Stimulated activated CD4-positive, alpha-beta T cell treated with anti-CD3 and anti-CD28 coated beads, Interleukin-15, amount 100 ng/mL, for 24 hours (primary cell): ENCODE results near the gene ANKRD60.

Experiments
- DNase-seq: peaks from one replicate; pipeline ENCODE4 v3.0.0-alpha.2; 2020

ANKRD60 gene

GRCh38 chr20:58228484-58229197 is at the start of gene ANKRD60:
ANKRD60 (minus strand) TSS chr20:58228653; CDS start chr20:58228653, 0 bp downstream.
- peak; percentile 61 for DNase-seq

- no peak for DNase-seq
These were observed 49.4 kb upstream of the ANKRD60 start for GRCh38 chr20:58277578-58278472.

- no peak for DNase-seq
These were observed 48.7 kb upstream of the ANKRD60 start for GRCh38 chr20:58277107-58277506.

- no peak for DNase-seq
These were observed 45.9 kb upstream of the ANKRD60 start for GRCh38 chr20:58274384-58274783.

GRCh38 chr20:58271606-58272351 is 43.3 kb upstream of the ANKRD60 start:
- peak; percentile 69 for DNase-seq

- no peak for DNase-seq
These were observed 40.6 kb upstream of the ANKRD60 start for GRCh38 chr20:58268936-58269619.

GRCh38 chr20:58268421-58268821 is 40.0 kb upstream of the ANKRD60 start:
- DNase-seq: no peak

- DNase-seq: no peak
These were observed 39.1 kb upstream of the ANKRD60 start for GRCh38 chr20:58267389-58268215.

GRCh38 chr20:58264271-58264670 is 35.8 kb upstream of the ANKRD60 start:
- DNase-seq: no peak

GRCh38 chr20:58261660-58262059 is 33.2 kb upstream of the ANKRD60 start:
- DNase-seq: no peak

GRCh38 chr20:58260006-58260405 is 31.6 kb upstream of the ANKRD60 start:
- DNase-seq: no peak

- DNase-seq: no peak
These were observed 28.4 kb upstream of the ANKRD60 start for GRCh38 chr20:58256842-58257241.

- no peak for DNase-seq
These were observed 27.9 kb upstream of the ANKRD60 start for GRCh38 chr20:58256307-58256706.

- no peak for DNase-seq
These were observed 26.4 kb upstream of the ANKRD60 start for GRCh38 chr20:58254890-58255289.

- DNase-seq: no peak
These were observed 23.6 kb upstream of the ANKRD60 start for GRCh38 chr20:58251979-58252591.

GRCh38 chr20:58251348-58251978 is 23.0 kb upstream of the ANKRD60 start:
- no peak for DNase-seq

GRCh38 chr20:58246346-58246745 is 17.9 kb upstream of the ANKRD60 start:
- no peak for DNase-seq

GRCh38 chr20:58245931-58246330 is 17.5 kb upstream of the ANKRD60 start:
- DNase-seq: no peak

- no peak for DNase-seq
These were observed 16.9 kb upstream of the ANKRD60 start for GRCh38 chr20:58245181-58245891.

GRCh38 chr20:58244517-58245030 is 16.1 kb upstream of the ANKRD60 start:
- no peak for DNase-seq
